Hindlimb muscle (tissue), 1 donor: ENCODE results near the gene ACOXL. TPM values are rescaled to one million over a fixed set of nuclear protein-coding genes. Genes with fewer than 3 reads are reported as not detected.
"Not testable (repeated sequence)": the region's sequence is repeated elsewhere in the genome, so short reads cannot be mapped to it uniquely, and the experiment has no call there.

Experiments used
- DNase-seq: peaks from one replicate; pipeline ENCODE4 v3.0.0-alpha.2; 2013
- polyA plus RNA-seq: library from polyadenylated mRNA; unstranded; fragments of 120-200 nt; gene quantifications from one replicate; pipeline ENCODE4 v1.2.1, GENCODE V29; 2013; ENCODE audit not compliant: insufficient read length

ACOXL gene
- polyA plus RNA-seq, 1 donor = 0.32 TPM

GRCh38 chr2:111068435-111069058 is 336.2 kb downstream of the ACOXL start:
- no peak for DNase-seq

GRCh38 chr2:111069722-111070121 is 337.3 kb downstream of the ACOXL start:
- no peak for DNase-seq

DNA sequence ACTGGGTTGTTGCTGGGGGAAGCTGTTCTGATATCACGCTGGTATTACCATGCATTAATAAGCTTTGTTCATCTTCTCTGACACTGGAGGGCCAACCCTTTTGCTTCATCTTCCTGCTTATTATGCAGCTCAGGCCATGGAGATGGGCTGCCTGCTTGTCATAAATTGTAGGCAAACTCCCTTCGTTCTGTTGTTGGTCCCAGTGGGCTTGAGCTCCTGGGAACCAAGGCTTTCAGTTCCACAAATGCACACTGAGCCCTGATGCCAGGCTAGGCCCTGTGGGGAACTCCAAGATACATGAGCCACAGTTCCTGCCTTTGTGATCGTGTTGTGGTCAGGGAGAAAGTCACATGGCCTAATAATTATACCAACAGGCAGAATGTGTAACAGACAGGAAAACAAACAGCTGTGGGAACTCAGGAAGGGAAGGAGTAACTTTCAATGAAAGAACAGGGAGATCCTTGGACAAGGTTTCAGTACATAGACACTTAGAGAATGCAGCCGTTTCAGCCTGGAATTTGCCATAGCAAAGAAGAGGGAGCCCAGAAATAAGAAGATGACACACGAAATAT is 339.3 kb downstream of the ACOXL start:
- DNase-seq = no peak

DNA sequence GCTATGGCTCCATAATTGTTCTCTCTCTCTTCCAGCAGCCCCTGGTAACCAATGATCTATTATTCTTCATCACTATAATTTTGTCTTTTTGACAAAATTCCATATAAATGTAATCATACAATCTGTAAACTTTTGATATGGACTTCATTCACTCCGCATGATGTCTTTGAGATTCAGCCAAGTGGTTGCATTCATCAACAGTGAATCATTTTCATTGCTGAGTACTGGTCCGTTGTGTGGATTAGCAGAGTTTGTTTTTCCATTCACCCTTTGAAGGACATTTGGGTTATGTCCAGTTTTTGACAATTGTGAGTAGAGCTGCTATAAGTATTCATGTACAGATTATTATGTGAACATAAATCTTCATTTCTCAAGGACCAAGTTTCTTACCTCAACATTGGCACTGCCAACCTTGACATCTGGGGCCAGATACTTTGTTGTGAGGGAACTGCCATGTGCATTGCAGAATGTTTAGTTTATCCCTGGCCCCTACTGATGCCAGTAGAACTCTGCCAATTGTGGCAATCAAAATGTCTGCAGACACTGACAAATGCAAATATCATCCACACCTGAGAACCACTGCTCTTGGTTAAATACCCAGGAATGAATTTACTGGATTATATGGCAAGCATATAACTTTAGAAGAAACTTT is 340.0 kb downstream of the ACOXL start:
- no peak for DNase-seq

GRCh38 chr2:111082659-111083058 is 350.3 kb downstream of the ACOXL start:
- not testable (repeated sequence) for DNase-seq

DNA sequence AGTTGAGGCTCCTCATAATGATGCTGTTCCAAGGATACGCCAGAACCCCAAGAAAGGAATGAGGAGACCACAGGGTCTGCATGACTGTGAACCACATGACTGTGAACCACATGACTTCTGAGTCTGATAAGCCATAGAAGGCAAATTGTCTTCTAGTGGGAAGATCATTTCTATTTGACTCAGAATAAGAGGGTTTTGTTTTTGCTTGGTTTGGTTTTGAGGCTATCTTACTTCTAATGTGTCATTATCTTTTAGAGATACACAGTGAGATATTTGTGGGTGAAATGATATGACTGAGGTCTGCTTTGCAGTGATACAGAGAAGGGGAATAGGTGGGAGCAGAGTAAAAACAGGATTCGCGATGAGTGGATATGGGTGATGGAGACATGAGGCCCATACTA is 359.4 kb downstream of the ACOXL start:
- DNase-seq = no peak

- no peak for DNase-seq
Measured at GRCh38 chr2:111094691-111095090, 362.3 kb downstream of the ACOXL start.

DNA sequence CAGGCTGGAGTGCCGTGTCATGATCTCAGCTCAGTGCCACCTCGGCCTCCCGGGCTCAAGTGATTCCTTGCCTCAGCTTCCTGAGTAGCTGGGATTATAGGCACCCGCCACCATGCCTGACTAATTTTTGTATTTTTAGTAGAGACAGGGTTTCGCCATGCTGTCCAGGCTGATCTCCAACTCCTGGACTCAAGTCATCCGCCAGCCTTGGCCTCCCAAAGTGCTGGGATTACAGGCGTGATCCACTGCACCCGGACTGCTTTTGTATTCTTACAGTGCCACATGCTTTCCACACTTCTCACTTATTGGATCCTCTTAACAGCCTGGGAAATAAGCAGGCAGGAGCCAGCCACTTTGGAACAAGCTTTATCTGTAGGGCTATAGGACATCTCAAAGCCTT is 363.1 kb downstream of the ACOXL start:
- DNase-seq = no peak

DNA sequence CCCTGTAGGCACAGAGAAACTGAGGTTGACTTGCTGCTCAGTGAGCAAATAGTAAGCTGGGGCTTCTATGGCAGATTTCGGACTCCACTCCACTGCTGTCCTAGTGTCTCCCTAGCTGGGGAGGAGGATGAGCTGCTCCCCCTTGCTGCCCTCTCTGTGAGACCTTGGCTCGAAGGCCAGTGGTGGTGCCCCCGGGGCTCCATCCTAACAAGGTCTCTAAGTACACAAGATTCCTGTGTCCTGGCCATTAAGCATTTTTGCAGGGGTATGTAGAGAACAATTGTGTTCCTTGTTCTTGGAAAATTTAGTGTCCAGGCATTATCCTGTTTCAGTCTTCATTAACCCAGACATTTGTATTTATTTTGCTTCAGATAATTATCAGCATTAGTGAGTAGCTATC is 367.0 kb downstream of the ACOXL start:
- no peak for DNase-seq

DNA sequence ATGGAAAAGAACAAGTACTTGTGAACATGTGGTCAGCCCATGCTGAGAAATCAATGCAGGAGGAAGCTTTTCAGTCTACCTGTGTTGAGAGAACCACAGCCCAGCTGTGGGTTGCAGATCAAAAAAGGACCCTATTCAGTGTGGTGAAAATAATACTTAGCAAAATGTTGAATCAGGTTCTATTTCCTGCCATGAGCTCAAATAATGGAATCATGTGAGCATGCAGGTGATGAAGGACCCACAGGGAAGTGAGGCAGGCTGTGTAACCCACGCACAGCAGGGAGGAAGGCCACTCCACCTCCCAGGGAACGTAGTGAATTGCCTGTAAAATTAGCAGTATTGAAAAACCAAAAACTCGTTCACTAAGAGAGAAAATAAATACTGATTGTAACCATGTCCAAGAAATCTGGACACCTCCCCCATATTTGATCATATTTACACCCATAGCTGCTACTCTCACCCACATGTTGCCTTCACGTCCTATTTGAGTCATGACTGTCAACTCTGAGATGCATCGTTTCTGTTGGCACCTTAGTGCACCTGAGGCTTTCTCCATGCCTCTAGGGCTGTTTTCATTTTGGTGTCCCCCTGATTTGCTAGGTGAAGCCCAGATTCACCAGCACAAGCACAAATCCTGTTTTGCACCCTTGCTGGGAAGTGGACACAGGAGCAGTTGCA is 367.9 kb downstream of the ACOXL start:
- DNase-seq = no peak

DNA sequence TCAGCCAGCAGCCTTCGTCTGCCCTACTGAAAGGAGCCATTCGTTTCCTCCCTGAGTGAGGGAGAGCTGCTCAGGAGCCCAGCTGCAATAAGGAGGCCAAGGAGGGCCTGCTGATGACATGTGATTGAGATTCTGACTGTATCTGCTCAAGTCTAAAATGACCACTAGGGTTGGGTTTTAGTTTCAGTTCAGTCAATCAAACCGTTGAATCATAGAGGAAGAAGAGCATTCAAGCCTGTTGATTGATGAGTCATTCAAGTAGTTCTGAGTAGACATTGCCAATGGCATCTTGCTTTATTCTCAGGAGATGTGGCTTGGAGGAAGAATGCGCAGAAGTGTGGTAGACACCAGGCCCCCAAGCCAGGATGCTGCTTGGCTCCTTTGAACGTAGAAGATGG is 368.4 kb downstream of the ACOXL start:
- DNase-seq = no peak

- no peak for DNase-seq
Measured at GRCh38 chr2:111101592-111101991, 369.2 kb downstream of the ACOXL start.

DNA sequence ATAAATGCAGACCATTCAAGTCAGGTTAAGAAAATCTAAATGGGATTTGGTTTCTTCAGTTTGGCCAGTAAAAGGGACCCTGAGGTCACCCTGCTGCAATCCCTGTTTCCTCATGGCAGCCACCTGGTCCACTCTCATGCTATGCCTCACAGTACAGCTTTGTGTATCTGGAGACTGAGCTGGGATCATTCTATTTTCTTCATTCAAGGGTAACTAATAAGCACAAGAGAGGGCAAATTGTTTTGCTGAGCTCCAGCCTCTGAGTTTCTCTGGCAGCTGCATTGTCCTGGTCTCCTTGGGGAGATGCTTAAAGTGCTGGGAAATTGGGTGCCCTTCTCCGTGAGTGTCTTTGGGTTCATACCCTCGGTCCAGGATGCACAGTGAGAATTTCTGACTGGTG is 369.8 kb downstream of the ACOXL start:
- no peak for DNase-seq

- DNase-seq = no peak
Measured at GRCh38 chr2:111105926-111106325, 373.6 kb downstream of the ACOXL start.

DNA sequence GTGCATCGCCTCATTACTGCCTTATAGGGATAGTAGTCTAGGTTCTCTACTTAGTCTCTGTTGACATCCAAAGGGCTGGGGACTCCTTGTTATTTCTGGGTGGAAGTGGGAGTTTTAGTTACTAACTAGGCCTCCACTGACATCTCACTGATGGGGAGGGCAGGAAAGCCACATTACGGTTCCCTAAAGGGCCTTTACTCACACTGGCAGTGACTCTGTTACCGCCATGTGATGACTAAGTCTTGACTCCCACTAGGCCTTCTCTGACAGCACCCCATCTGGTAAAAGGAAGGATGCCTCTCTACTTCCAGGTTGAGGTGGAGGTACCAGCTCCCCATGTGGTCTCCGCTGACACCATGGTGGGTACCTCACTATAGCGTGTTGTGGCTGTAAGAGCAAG is 374.3 kb downstream of the ACOXL start:
- DNase-seq = no peak

GRCh38 chr2:111108745-111109271 is 376.4 kb downstream of the ACOXL start:
- DNase-seq = no peak

DNA sequence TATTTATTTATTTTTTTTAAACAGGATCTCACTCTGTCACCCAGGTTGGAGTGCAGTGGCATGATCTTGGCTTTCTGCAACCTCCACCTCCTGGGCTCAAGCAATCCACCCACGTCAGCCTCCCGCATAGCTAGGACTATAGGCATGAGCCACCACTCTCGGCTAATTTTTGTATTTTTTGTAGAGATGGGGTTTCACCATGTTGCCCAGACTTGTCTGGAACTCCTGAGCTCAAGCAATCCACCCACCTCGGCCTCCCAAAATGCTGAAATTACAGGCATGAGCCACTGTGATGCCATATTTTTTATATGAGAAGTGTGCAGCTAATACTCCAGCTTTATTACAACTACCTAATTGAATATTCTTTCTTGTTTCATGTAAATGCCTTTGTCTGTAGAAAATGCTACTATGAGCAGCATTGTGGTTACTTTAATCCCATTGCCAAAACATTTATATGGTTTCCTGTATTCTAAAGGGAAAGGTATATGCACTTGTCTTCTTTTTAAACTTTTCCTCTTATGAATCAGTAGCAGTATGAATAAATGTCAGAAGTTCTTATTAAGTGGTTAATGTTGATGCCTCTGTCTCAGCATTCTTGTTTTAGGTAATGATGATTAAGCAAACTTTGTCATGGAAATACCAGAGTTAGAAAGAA is 378.9 kb downstream of the ACOXL start:
- no peak for DNase-seq

- DNase-seq = no peak
Measured at GRCh38 chr2:111113838-111114237, 381.5 kb downstream of the ACOXL start.

- DNase-seq = no peak
Measured at GRCh38 chr2:111116011-111116746, 383.8 kb downstream of the ACOXL start.

DNA sequence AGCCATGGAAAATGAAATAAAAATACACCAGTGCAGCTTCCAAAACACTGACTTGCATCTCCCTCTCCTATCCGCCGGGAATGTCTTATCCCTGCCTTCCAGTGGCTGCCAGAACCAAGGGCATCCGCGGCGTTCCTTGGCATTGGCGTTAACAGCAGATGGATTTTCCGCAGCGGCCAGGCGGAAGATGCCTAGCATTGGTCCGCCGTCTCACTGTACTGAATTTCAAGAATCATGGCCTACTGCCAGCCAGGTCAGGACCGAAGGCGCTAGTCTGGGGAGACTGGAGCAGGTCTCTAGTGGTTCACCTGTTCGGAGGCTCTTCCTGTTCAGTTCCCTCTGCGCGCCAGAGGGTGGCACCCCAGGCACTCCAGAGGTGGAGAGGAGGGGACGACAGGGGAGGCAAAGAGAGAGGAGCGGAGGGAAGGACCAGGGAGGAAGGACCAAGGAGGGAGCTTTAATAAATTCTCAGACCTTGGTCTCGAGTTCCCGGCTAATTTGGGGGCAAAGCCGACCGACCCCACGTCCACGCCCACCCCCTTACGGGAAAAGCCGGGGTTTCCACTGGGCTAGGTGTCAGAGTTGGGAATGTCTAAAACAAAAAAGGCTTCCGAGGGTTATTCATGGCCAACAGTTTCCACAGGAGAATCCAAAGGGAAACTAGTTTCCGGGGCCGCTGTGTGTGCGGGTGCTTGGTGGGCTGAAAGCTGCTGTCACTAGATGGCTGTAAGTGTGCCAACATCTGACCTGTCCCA is 384.6 kb downstream of the ACOXL start:
- DNase-seq = peak; percentile 67
